GM18873 (cell line): ENCODE data around the gene RILP.

Experiments used
- ATAC-seq: cut with Tn5 transposase; IDR thresholded peaks from one replicate; pipeline ENCODE4 v1.9.1; 2021; ENCODE audit warnings: mild to moderate bottlenecking, moderate library complexity, moderate number of reproducible peaks; ENCODE audit not compliant: unreplicated experiment, low FRiP score

RILP gene

DNA sequence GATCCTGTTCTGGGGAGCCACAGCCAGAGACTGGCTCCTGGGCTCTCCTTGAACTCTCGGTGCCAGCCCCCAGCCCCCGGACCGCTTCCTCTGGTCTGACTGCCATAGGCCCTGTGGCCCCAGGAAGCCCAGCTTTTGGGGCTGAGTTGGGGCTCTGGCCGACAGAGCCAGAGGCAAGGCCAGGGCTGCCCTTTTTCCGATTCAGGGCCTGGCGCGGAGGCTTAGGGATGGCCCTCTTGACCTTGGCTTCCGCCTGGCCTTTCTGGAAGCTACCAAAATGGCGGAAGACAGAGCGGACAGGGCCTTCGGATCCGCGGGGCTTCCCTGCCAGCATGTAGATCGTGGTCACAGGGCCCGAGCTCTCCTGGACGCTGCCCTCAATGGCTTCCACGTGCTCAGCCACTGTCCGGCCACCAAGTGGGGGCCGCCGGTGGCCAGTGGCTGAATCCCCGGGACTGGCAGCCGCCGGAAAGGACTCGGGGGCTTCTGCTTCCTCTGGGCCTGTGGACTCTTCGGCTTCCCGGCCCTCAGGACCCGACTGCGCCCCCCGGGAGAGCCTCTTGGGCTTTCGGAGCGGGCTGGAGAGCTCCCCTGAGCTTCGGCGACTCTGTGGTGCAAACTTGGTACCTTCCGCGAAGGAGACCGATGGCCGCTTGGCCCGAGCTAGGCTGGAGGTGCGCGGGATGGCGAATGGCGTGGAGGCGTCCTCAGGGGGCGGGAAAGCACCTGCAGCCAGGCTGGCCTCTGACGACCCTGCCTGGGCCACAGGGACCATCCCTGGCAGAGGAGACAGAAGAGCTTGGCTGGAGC lies 14.6 kb downstream of the RILP start:
- ATAC-seq: no peak

- ATAC-seq: no peak
Observed at GRCh38 chr17:1630662-1631061, 19.0 kb downstream of the RILP start.

DNA sequence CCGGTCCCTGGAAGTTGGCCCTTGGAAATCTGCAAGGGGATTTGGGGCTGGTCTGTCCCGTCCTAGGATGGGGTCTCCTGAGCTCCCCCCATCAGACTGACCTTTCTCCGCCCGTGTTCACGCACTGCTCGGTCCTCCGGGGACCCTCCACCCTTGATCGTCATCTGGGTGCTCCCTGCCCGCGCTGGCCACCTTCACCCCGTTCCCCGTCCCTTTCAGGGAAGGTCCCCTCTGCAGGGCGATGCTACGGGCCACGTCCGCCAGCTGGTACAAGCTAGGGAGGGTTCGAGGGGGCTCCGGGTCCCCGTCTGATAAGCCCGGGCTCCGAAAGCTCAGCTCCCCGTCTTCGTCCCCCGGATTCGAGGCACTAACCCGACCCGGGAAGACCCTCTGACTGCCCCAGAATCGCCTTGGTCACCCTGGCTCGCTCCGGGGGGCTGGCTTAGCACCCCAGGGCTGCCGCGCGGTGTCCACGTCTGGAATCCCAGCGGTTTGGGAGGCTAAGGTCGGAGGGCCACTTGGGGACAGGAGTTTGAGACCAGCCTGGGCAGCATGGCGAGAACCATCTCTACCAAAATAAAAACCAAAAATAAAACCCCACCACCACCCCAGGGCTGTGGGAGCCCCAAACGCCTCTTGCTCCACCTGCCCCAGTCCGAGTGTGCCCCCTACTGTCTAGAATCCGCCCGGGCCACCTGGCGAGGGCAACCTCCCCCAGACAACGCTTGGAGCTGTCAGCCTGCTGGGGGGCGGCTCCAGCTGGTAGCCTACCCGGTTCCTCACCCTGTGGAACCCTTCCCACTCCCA lies 20.0 kb downstream of the RILP start:
- no peak for ATAC-seq

DNA sequence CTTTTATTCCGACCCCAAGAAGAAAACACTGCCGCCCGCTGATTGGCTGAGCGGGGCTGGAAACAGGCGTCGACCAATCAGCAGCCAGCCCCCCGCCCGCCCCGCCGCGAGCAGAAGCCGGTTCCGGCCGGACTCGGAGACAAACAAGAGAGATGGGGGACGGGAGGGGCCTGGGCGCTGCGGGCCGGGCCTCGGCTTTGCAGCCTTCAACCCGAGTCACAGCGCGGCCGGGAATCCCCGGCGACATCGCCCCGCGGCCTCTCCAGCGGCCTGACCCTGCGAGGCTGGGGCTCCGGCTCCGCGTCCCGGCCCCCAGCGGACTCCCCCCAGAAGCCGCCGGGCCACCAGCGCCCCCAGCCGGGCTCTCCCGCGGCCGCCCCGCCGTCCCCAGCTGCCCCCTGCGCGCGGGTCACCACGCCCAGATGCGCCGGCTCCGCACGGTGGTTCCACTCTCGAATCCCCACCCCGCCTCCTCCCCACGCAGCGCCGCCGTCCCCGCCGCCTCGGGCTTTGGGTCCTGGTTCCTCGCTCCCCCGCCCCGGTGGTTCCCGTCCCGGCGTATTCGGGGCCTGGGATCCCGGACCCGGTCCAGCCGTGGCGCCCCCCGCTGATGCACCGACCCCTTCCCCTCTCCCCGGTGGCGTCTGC lies 20.7 kb downstream of the RILP start:
- peak; percentile 34 for ATAC-seq

GRCh38 chr17:1627982-1628855 lies 21.4 kb downstream of the RILP start, which contains the start of gene SLC43A2:
SLC43A2 (minus strand) TSS chr17:1628834; CDS start chr17:1627874, 960 bp downstream.
- ATAC-seq: peak; percentile 30

GRCh38 chr17:1627182-1627981 lies 22.3 kb downstream of the RILP start:
- ATAC-seq: no peak

GRCh38 chr17:1626333-1626732 lies 23.3 kb downstream of the RILP start:
- ATAC-seq: no peak

GRCh38 chr17:1625581-1625980 lies 24.1 kb downstream of the RILP start:
- no peak for ATAC-seq

- ATAC-seq: no peak
Observed at GRCh38 chr17:1625053-1625452, 24.6 kb downstream of the RILP start.

- ATAC-seq: no peak
Observed at GRCh38 chr17:1624650-1625049, 25.0 kb downstream of the RILP start.

DNA sequence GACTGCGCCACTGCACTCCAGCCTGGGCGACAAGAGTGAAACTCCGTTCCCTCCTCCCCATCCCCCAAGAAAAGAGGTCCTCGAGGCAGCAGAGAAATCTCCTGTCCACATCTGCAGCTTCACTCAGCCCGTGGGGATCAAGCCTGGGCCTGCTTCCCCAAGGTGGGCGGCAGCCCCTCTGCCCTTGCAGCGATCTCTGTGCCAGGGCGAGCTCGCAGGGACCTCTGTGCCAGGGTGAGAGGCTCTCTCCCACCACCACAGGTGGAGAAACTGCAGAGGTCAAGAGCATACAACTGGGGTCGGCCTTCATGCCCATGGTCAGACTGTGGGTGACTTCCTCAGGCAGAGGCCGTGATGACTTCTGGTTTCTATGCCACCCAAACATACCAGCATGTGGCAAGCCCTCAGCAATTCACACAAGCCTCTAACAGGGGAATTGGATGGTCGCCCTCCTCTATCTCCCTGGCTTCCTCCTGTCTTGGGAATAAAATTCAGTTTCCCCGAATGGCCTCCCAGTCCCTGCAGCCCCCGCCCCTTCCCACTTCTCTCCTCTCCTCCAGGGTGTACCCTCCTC lies 26.5 kb downstream of the RILP start:
- no peak for ATAC-seq

DNA sequence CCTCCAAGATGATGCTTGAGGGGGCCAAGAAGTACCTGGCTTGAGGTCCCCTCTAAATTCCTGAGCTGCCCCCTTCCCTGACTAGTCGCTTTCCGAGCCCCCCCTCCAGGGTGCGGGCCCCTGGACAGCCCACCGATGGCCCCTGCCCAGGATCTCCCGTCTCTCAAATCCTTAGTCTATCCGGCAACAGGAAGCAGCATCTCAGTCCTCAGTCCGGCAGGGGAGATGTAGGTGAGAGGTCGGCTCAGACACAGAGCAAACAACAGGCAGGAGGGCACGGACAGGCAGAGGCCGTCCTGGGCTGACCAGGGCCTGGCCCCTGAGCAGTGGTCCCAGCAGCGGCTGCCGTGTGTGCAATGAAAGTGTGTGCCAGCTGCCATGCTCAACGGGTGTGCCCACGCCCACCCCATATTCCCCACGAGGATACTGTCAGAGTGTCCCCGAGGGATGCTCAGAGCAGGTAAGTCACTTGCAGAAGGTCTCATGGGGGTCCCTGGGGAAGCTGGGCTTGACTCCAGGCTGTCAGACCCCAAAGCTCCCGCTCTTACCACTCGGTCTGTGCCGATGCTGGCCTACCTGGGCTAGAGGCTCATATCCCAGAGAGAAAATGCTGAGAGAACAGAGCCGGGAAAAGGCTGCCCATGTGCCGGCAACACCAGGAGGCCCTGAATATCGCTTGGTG lies 28.3 kb downstream of the RILP start:
- no peak for ATAC-seq

DNA sequence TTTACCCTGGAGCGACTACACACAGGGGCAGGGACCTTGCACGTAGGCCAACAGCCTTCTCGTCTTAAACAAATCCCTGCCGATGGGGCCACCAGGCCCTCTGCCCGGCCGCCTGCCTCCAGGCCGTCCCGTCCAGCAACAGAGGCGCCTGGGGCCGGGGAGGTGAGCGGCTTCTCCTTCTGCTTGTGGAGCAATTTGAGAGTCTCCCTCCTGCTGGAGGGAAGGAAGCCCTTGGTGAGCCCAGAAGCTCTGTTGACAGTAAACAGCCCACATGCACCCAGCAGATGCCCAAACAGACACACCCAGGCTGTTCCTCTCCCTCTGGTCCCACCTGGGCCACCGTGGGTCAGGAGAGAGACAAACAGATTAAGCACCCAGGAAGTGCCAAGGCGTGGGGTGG lies 29.2 kb downstream of the RILP start:
- ATAC-seq: no peak

DNA sequence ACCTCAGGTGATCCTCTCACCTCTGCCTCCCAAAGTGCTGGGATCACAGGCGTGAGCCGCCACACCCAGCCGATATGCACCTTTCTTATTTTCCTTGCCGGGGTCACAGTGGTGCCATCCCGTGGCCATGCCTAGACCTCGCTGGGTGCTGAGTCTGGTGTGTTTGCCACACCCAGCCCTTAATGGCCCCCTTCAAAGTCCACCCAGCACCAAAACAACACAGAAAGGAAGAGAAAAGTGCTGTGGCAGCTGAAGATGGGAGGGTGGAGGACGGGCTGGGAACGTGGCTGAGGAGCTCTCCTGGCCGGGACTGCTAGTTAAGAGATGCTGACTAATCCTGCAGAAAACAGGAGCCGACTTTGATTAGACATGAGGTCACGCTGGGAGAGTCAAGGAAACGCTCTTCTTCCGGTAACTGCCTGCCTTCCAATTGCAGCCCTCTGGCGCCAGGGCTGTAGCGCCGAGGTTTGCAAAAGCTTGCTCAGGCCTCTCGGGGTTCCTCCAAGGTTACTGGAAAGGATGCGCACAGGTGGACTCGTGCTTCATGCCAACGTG lies 32.0 kb downstream of the RILP start:
- ATAC-seq: no peak

DNA sequence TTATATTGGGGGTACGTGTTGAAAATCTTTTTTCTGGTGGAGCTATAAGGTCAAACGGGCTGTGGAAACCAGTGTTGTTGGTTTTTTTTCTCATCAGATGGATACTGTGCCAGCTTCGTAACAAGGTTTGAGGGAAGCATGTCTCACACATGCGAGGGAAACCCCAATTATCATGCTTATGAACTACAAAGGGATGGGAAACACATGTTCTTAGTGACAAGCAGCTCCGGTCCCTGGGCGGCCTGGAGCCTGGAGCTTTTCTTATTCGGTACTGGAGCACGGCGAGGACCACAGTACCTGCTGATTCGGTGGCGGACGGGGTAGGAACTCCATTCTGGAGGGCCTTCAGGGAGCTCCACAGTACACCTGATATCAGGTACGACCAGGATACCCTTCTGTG lies 33.6 kb downstream of the RILP start:
- ATAC-seq: no peak

DNA sequence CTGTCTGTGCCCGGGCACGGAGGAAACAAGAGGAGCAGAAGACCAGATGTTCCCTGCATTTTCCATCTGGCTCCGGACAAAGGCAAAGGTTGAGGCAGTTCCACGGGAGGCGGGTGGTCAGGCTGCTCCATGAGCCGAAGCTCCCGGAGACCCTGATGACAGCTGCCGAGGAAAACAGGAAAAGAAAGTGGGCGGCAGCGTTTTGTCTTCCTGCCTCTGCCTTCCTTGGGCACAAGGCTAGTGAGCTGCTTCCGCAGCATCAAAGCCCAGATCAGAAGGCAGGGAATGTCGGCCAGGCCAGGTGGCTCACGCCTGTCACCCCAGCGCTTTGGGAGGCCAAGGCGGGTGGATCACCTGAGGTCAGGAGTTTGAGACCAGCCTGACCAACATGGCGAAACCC lies 37.3 kb downstream of the RILP start:
- no peak for ATAC-seq

DNA sequence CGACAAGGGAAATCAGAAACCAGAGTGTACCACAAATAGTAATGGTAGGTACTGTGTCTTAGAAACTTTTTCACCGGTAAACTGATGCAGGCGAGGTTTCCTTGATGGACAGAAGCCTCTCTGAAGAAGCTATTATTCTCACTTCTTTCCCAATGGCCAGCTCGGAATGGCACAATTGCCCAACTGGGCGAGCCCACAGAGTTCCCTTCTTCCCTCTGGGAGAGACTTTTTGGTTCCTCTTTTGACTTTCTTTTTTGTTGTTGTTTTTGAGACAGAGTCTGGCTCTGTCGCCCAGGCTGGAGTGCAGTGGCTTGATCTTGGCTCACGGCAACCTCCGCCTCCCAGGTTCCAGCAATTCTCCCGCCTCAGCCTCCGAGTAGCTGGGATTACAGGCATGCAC lies 38.0 kb downstream of the RILP start:
- no peak for ATAC-seq

- ATAC-seq: no peak
Observed at GRCh38 chr17:1608676-1609075, 41.0 kb downstream of the RILP start.
